Hepatocyte (in vitro differentiated cells): ENCODE results near the gene DNAAF8. TPM values are rescaled to one million over a fixed set of nuclear protein-coding genes. Genes with fewer than 3 reads are reported as not detected.

Source experiments
- DNase-seq: peaks from one replicate; pipeline ENCODE4 v3.0.0-alpha.2; 2016; ENCODE audit warnings: low spot score
- H2AFZ ChIP-seq: fragments of 200-600 bp; sonication (generic); 2 replicates; pipeline ENCODE4 v1.6.0; 2016; ENCODE audit warnings: antibody characterized with exemption, mild to moderate bottlenecking
- H3K27ac ChIP-seq: fragments of 200-600 bp; sonication (generic); 2 replicates; pipeline ENCODE4 v1.5.1; 2016; ENCODE audit warnings: mild to moderate bottlenecking
- H3K27me3 ChIP-seq: fragments of 200-600 bp; sonication (generic); 2 replicates; pipeline ENCODE4 v1.6.1; 2016
- H3K36me3 ChIP-seq: fragments of 200-600 bp; sonication (generic); replicated peaks from 2 replicates; pipeline ENCODE4 v1.5.1; 2016; ENCODE audit warnings: low read depth; ENCODE audit not compliant: insufficient read depth
- H3K4me1 ChIP-seq: fragments of 200-600 bp; sonication (generic); 2 replicates; pipeline ENCODE4 v1.5.1; 2016; ENCODE audit warnings: mild to moderate bottlenecking, moderate library complexity; ENCODE audit not compliant: insufficient read depth
- H3K4me2 ChIP-seq: fragments of 200-600 bp; sonication (generic); 2 replicates; pipeline ENCODE4 v1.6.0; 2016
- H3K4me3 ChIP-seq: fragments of 200-600 bp; sonication (generic); 2 replicates; pipeline ENCODE4 v1.5.1; 2016; ENCODE audit warnings: mild to moderate bottlenecking
- H3K79me2 ChIP-seq: fragments of 200-600 bp; sonication (generic); 2 replicates; pipeline ENCODE4 v1.6.0; 2017; ENCODE audit warnings: mild to moderate bottlenecking
- H3K9me2 ChIP-seq: fragments of 200-600 bp; sonication (generic); replicated peaks from 2 replicates; pipeline ENCODE4 v1.6.0; 2017; ENCODE audit warnings: mild to moderate bottlenecking; ENCODE audit not compliant: insufficient read depth
- H3K9me3 ChIP-seq: fragments of 200-600 bp; sonication (generic); 2 replicates; pipeline ENCODE4 v1.5.1; 2016; ENCODE audit warnings: low read depth, mild to moderate bottlenecking
- H4K20me1 ChIP-seq: fragments of 200-600 bp; sonication (generic); 2 replicates; pipeline ENCODE4 v1.6.0; 2016; ENCODE audit warnings: mild to moderate bottlenecking; ENCODE audit not compliant: insufficient read depth, poor library complexity, severe bottlenecking
- CTCF ChIP-seq: fragments of 200-600 bp; sonication (generic); IDR thresholded peaks from 2 replicates; pipeline ENCODE4 v1.5.1; 2016; ENCODE audit warnings: antibody characterized with exemption, mild to moderate bottlenecking; ENCODE audit not compliant: poor library complexity
- EZH2 ChIP-seq: fragments of 200-600 bp; sonication (generic); IDR thresholded peaks from 2 replicates; pipeline ENCODE4 v1.6.1; 2016; ENCODE audit warnings: antibody characterized with exemption, mild to moderate bottlenecking, borderline replicate concordance
- EZH2phosphoT487 ChIP-seq: fragments of 200-600 bp; sonication (generic); IDR thresholded peaks from one replicate; pipeline ENCODE4 v1.6.1; 2018; ENCODE audit warnings: antibody characterized with exemption, mild to moderate bottlenecking, low read depth, moderate library complexity; ENCODE audit not compliant: unreplicated experiment, severe bottlenecking
- WGBS: methylation state at CpG from one replicate; pipeline ENCODE4 v1.1.6; 2016; ENCODE audit warnings: low lambda C conversion rate; ENCODE audit errors: missing lambda C conversion rate; 5-methylcytosine and 5-hydroxymethylcytosine counted together
- polyA plus RNA-seq: library from polyadenylated mRNA; unstranded; fragments of >200 nt; fragmentation: Nextera tagmentation; extraction: Ambion mirVana; gene quantifications from 2 replicates; pipeline ENCODE4 v1.2.1, GENCODE V29; 2016
- total RNA-seq: library from RNA; depleted of rRNA; stranded (reverse); fragments of >200 nt; gene quantifications from 2 replicates; pipeline ENCODE4 v1.2.3, GENCODE V29; 2014

Gene DNAAF8
- total and polyA plus RNA-seq, 2 experiments from 2014 or later, result 0.23 to 1.6 TPM

GRCh38 chr16:4700380-4700996 is 33.8 kb upstream of the DNAAF8 start:
- Histone ChIP-seq H3K9me2 (no peaks in the 10 kb centered on the region), H3K27me3 (no peaks in the 10 kb centered on the region), H4K20me1 (no peaks in the 10 kb centered on the region), H3K79me2 (peaks cover 3% of the 10 kb centered on the region), H3K9me3 (no peaks in the 10 kb centered on the region), H3K4me3 (no peak overlapping the region), H2AFZ (no peak overlapping the region), H3K36me3 (no peaks in the 10 kb centered on the region), H3K4me2 (no peak overlapping the region), H3K4me1 (peaks cover 13% of the 10 kb centered on the region), H3K27ac (no peak overlapping the region)
- WGBS, result 96% methylated on average over 13 of the region's 13 CpGs
- TF ChIP-seq EZH2 (no peak), CTCF (no peak), EZH2phosphoT487 (no peak)
- no peak for DNase-seq

- peaks cover 7% of the 10 kb centered on the region for H3K4me1 ChIP-seq
- H3K4me2 ChIP-seq, result no peak overlapping the region
- no peaks in the 10 kb centered on the region for H4K20me1 ChIP-seq
- no peak overlapping the region for H3K27ac ChIP-seq
- H3K9me2 ChIP-seq, result no peaks in the 10 kb centered on the region
- TF ChIP-seq EZH2phosphoT487, result no peak
- no peak for TF ChIP-seq EZH2
- TF ChIP-seq CTCF, result no peak
- H3K9me3 ChIP-seq, result no peaks in the 10 kb centered on the region
- H3K79me2 ChIP-seq, result no peaks in the 10 kb centered on the region
- 97% methylated on average over 33 of the region's 33 CpGs for WGBS
- no peaks in the 10 kb centered on the region for H3K36me3 ChIP-seq
- H3K4me3 ChIP-seq, result no peak overlapping the region
- DNase-seq, result no peak
- H2AFZ ChIP-seq, result no peak overlapping the region
- no peaks in the 10 kb centered on the region for H3K27me3 ChIP-seq
These were observed 33.2 kb upstream of the DNAAF8 start for GRCh38 chr16:4700997-4701743.

- peak overlapping the region; percentile 87 for H3K27ac ChIP-seq
- H3K79me2 ChIP-seq, result no peaks in the 10 kb centered on the region
- peaks cover 3% of the 10 kb centered on the region for H3K4me1 ChIP-seq
- no peaks in the 10 kb centered on the region for H4K20me1 ChIP-seq
- no peak overlapping the region for H3K4me2 ChIP-seq
- H3K36me3 ChIP-seq, result no peaks in the 10 kb centered on the region
- TF ChIP-seq EZH2phosphoT487 (no peak), CTCF (no peak), EZH2 (no peak)
- H2AFZ ChIP-seq, result no peak overlapping the region
- no peaks in the 10 kb centered on the region for H3K27me3 ChIP-seq
- no peaks in the 10 kb centered on the region for H3K9me3 ChIP-seq
- WGBS, result 91% methylated on average over 17 of the region's 17 CpGs
- DNase-seq, result peak; percentile 59
- H3K9me2 ChIP-seq, result no peaks in the 10 kb centered on the region
- H3K4me3 ChIP-seq, result no peak overlapping the region
These were observed 32.4 kb upstream of the DNAAF8 start for GRCh38 chr16:4701791-4702465.
